Measurements from ENCODE around the gene DTX4.
A peak's percentile ranks its signal among the peaks of the same experiment; 100 is the strongest.

The DTX4 gene

GRCh38 chr11:59219836-59220235, 47.9 kb downstream of the DTX4 start:
- no peak for DNase-seq (ENCODE audit: extremely low read depth, low read depth)
- TF ChIP-seq, protein P1, sequence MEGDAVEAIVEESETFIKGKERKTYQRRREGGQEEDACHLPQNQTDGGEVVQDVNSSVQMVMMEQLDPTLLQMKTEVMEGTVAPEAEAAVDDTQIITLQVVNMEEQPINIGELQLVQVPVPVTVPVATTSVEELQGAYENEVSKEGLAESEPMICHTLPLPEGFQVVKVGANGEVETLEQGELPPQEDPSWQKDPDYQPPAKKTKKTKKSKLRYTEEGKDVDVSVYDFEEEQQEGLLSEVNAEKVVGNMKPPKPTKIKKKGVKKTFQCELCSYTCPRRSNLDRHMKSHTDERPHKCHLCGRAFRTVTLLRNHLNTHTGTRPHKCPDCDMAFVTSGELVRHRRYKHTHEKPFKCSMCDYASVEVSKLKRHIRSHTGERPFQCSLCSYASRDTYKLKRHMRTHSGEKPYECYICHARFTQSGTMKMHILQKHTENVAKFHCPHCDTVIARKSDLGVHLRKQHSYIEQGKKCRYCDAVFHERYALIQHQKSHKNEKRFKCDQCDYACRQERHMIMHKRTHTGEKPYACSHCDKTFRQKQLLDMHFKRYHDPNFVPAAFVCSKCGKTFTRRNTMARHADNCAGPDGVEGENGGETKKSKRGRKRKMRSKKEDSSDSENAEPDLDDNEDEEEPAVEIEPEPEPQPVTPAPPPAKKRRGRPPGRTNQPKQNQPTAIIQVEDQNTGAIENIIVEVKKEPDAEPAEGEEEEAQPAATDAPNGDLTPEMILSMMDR (IDR thresholded peaks at IDR 0.05; ENCODE audit: low read depth, low read length), result no peak

- DNase-seq (ENCODE audit: extremely low read depth, low read depth), result peak; percentile 40
Observed at GRCh38 chr11:59221441-59221840, 49.5 kb downstream of the DTX4 start.

DNA sequence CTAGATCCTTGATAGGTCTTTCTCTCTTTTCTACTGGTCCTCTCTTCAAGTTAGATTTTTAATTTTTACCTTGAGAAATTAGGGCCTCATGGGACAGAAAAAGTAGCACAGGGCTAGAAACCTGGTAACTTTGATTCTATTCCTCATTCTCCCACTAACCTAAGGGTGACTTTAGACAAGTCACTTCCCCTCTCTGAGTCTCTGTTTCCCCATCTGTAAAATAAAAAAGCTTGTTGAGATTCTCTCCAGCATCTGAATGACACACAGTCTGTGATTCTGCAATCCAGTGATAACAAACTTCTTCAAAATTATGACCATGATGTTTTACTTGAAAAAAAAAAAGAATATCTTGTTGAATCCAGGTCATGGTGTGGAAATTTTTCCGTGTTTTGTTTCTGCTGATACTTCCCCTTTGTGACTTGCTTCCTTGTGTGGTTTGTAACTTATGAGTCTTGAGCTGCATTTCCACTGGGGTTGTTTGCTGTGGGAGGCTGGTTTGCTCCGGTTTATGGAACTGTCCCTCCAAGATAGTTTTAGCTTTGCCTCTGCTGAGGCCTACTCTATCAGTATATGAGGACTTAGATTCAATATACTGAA, 50.6 kb downstream of the DTX4 start:
- DNase-seq (ENCODE audit: extremely low read depth, low read depth), result no peak
- TF ChIP-seq, protein P1 (IDR thresholded peaks at IDR 0.05; ENCODE audit: low read depth, low read length), result no peak

More at GRCh38 chr11:59221441-59221840, 49.5 kb downstream of the DTX4 start:
- TF ChIP-seq, protein P1 (IDR thresholded peaks at IDR 0.05; ENCODE audit: low read depth, low read length), result peak; percentile 22

DNA sequence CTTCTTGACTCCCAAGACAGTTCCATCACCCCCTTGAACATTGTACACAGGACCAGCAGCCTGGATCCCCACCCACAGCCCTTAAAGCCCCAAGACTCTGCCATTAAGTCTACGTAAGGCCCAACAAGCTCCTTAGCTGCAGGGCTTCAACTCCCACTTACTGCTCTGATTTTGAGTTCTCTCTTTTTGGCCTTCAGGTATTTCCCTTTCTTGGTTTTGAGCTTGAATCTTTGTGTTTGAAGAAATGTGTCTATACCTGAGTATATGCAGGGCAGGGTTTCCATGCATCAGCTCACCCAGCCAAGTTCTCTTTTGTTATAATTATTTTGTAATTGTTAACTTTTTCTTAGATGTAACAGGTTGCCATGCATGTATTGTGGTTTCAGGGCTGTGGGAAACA, 51.2 kb downstream of the DTX4 start:
- TF ChIP-seq, protein P1 (IDR thresholded peaks at IDR 0.05; ENCODE audit: low read depth, low read length), result no peak
- no peak for DNase-seq (ENCODE audit: extremely low read depth, low read depth)

- TF ChIP-seq, protein P1 (IDR thresholded peaks at IDR 0.05; ENCODE audit: low read depth, low read length), result no peak
- DNase-seq (ENCODE audit: extremely low read depth, low read depth), result no peak
Observed at GRCh38 chr11:59223611-59224010, 51.7 kb downstream of the DTX4 start.

DNA sequence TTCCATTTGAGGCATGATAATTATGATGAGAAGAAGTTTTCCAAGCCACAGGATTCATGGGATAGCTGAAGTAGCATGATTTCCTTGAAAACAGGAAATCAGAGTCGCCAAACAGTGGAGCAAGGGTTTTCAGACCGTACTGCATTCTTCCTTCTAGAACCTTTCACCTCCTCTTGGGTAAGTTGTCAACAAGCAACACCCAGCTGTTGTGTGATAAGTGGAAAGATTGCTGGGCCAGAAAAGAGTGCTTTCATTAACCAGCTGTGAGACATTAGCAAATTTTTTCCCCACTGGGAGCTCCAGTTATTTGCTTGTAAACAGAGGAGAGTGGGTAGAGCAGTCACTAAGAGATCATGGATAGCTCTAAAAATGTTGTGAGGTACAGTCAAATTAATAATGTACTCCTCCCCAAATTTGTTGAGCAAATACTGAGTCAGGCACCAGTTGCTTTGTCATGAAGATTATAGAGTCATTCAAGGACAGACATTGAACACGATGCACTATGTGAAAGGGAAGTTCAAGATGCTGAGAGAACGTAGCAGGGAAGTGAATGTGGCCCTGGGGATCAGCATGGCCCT, 52.5 kb downstream of the DTX4 start:
- TF ChIP-seq, protein P1 (IDR thresholded peaks at IDR 0.05; ENCODE audit: low read depth, low read length), result no peak
- no peak for DNase-seq (ENCODE audit: extremely low read depth, low read depth)

DNA sequence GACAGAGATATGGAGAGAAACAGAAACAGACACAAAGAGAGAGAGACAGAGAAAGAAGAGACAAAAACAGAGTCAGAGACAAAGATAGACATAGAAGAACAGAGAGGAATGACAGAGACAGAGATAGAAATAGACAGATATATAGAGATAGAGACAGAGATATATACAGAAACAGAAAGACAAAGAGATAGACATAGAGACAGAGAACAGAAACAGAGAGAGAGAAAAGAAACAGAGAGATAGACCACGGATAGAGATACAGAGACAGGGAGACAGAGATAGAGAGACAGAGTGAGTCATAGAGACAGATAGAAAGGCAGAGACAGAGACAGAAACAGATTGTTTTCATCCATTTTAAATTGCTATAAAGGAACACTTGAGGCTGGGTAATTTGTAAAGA, 53.1 kb downstream of the DTX4 start:
- no peak for DNase-seq (ENCODE audit: extremely low read depth, low read depth)
- TF ChIP-seq, protein P1 (IDR thresholded peaks at IDR 0.05; ENCODE audit: low read depth, low read length), result no peak

All from AG09319 (cell line).